GM23248 (cell line): Measurements from ENCODE around the gene SIRT4.
"Not testable (repeated sequence)": the region's sequence is repeated elsewhere in the genome, so short reads cannot be mapped to it uniquely, and the experiment has no call there.

Experiments used
- EZH2 ChIP-seq: fragments of 200-600 bp; sonication (generic); IDR thresholded peaks from 2 replicates; pipeline ENCODE4 v1.6.1; 2018; ENCODE audit warnings: antibody characterized with exemption, mild to moderate bottlenecking; ENCODE audit not compliant: insufficient read depth, poor library complexity, severe bottlenecking
- EZH2phosphoT487 ChIP-seq: fragments of 200-600 bp; sonication (generic); IDR thresholded peaks from 2 replicates; pipeline ENCODE4 v1.6.1; 2018; ENCODE audit warnings: antibody characterized with exemption, moderate library complexity, mild to moderate bottlenecking, low read depth; ENCODE audit not compliant: insufficient read depth

GRCh38 chr12:120335447-120335846 is 33.3 kb downstream of the SIRT4 start:
- not testable (repeated sequence) for TF ChIP-seq EZH2, EZH2phosphoT487
